Measurements from ENCODE around the gene KAZN. TPM values are rescaled to one million over a fixed set of nuclear protein-coding genes. Genes with fewer than 3 reads are reported as not detected.
A peak's percentile ranks its signal among the peaks of the same experiment; 100 is the strongest.

KAZN gene
- total and polyA plus RNA-seq, 11 donors = 0.65 to 6.5 (median 2.3) TPM

GRCh38 chr1:15139654-15140350 is 541.3 kb downstream of the KAZN start:
- intact Hi-C loops (cut with DNase I) = loop anchor here in 2 of 10 donors (10.0 kb wide), 2 partner anchors 275 to 285 kb away; no protein-coding TSS in a partner anchor
- TF ChIP-seq POLR2A (IDR thresholded peaks at IDR 0.05) = no peak
- peaks cover 0 to 7% (median 0%) of the 10 kb centered on the region in 12 donors for H3K9me3 ChIP-seq
- H3K27ac ChIP-seq = peak overlapping the region in 2 of 12 donors; percentile 26 to 61
- no peak overlapping the region for H3K4me3 ChIP-seq
- peaks cover 0 to 10% (median 0%) of the 10 kb centered on the region in 9 donors for H3K27me3 ChIP-seq
- WGBS, 4 donors = 46 to 53% (median 51%) methylated on average over 13 to 15 of the region's 15 CpGs
- H3K36me3 ChIP-seq = no peaks in the 10 kb centered on the region
- DNase-seq = peak in 2 of 5 donors; percentile 44 to 66
- peaks cover 0 to 16% (median 0%) of the 10 kb centered on the region in 12 donors for H3K4me1 ChIP-seq
- peak; percentile 51 to 82 (median 76) for ATAC-seq

- Histone ChIP-seq H3K36me3 (no peaks in the 10 kb centered on the region), H3K4me3 (no peak overlapping the region), H3K9me3 (peaks cover 0 to 7% (median 0%) of the 10 kb centered on the region in 12 donors), H3K27ac (peak overlapping the region in 1 of 12 donors; percentile 63), H3K27me3 (peaks cover 0 to under 1% (median 0%) of the 10 kb centered on the region in 9 donors), H3K4me1 (peaks cover 0 to 18% (median 0%) of the 10 kb centered on the region in 12 donors)
- WGBS, 4 donors = 19 to 33% (median 22%) methylated on average over 6 of the region's 6 CpGs
- peak; percentile 68 to 92 (median 86) for ATAC-seq
- DNase-seq = peak in 4 of 5 donors; percentile 30 to 85 (median 54)
- intact Hi-C loops (cut with DNase I) = loop anchor here in 1 of 10 donors (10.0 kb wide), 1 partner anchor 283 kb away; no protein-coding TSS in a partner anchor
- TF ChIP-seq POLR2A (IDR thresholded peaks at IDR 0.05) (no peak), CTCF (IDR thresholded peaks at IDR 0.05) (peak in 1 of 12 donors; percentile 9)
Observed at GRCh38 chr1:15141935-15142539, 543.6 kb downstream of the KAZN start.

GRCh38 chr1:15145327-15145726 is 546.8 kb downstream of the KAZN start:
- intact Hi-C loops (cut with DNase I) = loop anchor here in 1 of 10 donors (10.0 kb wide), 1 partner anchor 279 kb away; no protein-coding TSS in a partner anchor
- Histone ChIP-seq H3K4me3 (no peak overlapping the region), H3K27me3 (no peaks in the 10 kb centered on the region), H3K27ac (no peak overlapping the region), H3K9me3 (peaks cover 0 to 7% (median 0%) of the 10 kb centered on the region in 12 donors), H3K36me3 (no peaks in the 10 kb centered on the region), H3K4me1 (peaks cover 0 to 22% (median 0%) of the 10 kb centered on the region in 12 donors)
- 64 to 82% (median 70%) methylated on average over 2 of the region's 2 CpGs for WGBS, 4 donors
- no peak for TF ChIP-seq POLR2A (IDR thresholded peaks at IDR 0.05)
- no peak for TF ChIP-seq CTCF (IDR thresholded peaks at IDR 0.05)
- DNase-seq = no peak
- no peak for ATAC-seq

- DNase-seq (no peak), ATAC-seq (peak in 1 of 4 donors; percentile 34)
- no peak for TF ChIP-seq CTCF (IDR thresholded peaks at IDR 0.05)
- TF ChIP-seq POLR2A (IDR thresholded peaks at IDR 0.05) = no peak
- peaks cover 0 to 7% (median 0%) of the 10 kb centered on the region in 12 donors for H3K9me3 ChIP-seq
- 62 to 80% (median 76%) methylated on average over 4 of the region's 4 CpGs for WGBS, 4 donors
- no peaks in the 10 kb centered on the region for H3K27me3 ChIP-seq
- no peak overlapping the region for H3K27ac ChIP-seq
- intact Hi-C loops (cut with DNase I) = loop anchor here in 1 of 10 donors (10.0 kb wide), 1 partner anchor 279 kb away; no protein-coding TSS in a partner anchor
- no peaks in the 10 kb centered on the region for H3K36me3 ChIP-seq
- peaks cover 0 to 22% (median 0%) of the 10 kb centered on the region in 12 donors for H3K4me1 ChIP-seq
- H3K4me3 ChIP-seq = no peak overlapping the region
Observed at GRCh38 chr1:15146142-15146680, 547.7 kb downstream of the KAZN start.
